Fibroblast of lung (primary cell): ENCODE measurements around the gene IBTK. TPM values are rescaled to one million over a fixed set of nuclear protein-coding genes. Genes with fewer than 3 reads are reported as not detected.

Experiments
- DNase-seq, 2 donors: peaks; one replicate each; pipeline versions ENCODE4 v3.0.0 to v3.0.0-alpha.2; 2010; ENCODE audit warnings: low read depth in 2 of 2
- H2AFZ ChIP-seq: 2 replicates; pipeline ENCODE4 v1.5.1; 2012; ENCODE audit warnings: low read length, control low read depth, inconsistent platforms
- H3K27ac ChIP-seq: 2 replicates; pipeline ENCODE4 v1.5.1; 2011; ENCODE audit warnings: low read length, control low read depth; ENCODE audit not compliant: insufficient read depth
- H3K27me3 ChIP-seq: 2 replicates; pipeline ENCODE4 v1.5.1; 2011; ENCODE audit warnings: mild to moderate bottlenecking, low read length; ENCODE audit not compliant: control insufficient read depth, insufficient read depth
- H3K36me3 ChIP-seq: 2 replicates; pipeline ENCODE4 v1.5.1; 2011; ENCODE audit warnings: low read length; ENCODE audit not compliant: control insufficient read depth, insufficient read depth
- H3K4me1 ChIP-seq: 2 replicates; pipeline ENCODE4 v1.5.1; 2011; ENCODE audit warnings: low read length; ENCODE audit not compliant: control insufficient read depth, insufficient read depth; ENCODE audit errors: extremely low read depth
- H3K4me2 ChIP-seq: 2 replicates; pipeline ENCODE4 v1.5.1; 2011; ENCODE audit warnings: low read length, control low read depth; ENCODE audit not compliant: insufficient read depth; ENCODE audit errors: extremely low read depth
- H3K4me3 ChIP-seq, 4 experiments: fragments of 200-600 bp in 1 of 4; sonication (generic) in 1 of 4; replicated peaks in 1 of 4; 2 replicates each; pipeline ENCODE4 v1.5.1; 2011 to 2016; ENCODE audit warnings: low read length in 4 of 4, low read depth in 3 of 4, mild to moderate bottlenecking in 3 of 4, control low read depth in 2 of 4, inconsistent platforms in 1 of 4, mixed read lengths in 1 of 4; ENCODE audit not compliant: insufficient read depth in 1 of 4; ENCODE audit errors: control extremely low read depth in 1 of 4
- H3K79me2 ChIP-seq: 2 replicates; pipeline ENCODE4 v1.5.1; 2012; ENCODE audit warnings: mild to moderate bottlenecking, low read length, inconsistent platforms; ENCODE audit not compliant: control insufficient read depth, insufficient read depth
- H3K9ac ChIP-seq: 2 replicates; pipeline ENCODE4 v1.5.1; 2011; ENCODE audit warnings: mild to moderate bottlenecking, low read length, control low read depth; ENCODE audit not compliant: insufficient read depth
- H3K9me3 ChIP-seq: 2 replicates; pipeline ENCODE4 v1.5.1; 2012; ENCODE audit warnings: low read depth, low read length; ENCODE audit not compliant: control insufficient read depth, insufficient read depth
- H4K20me1 ChIP-seq: 2 replicates; pipeline ENCODE4 v1.5.1; 2011; ENCODE audit warnings: low read length; ENCODE audit not compliant: control insufficient read depth, insufficient read depth; ENCODE audit errors: extremely low read depth
- EZH2 ChIP-seq: IDR thresholded peaks from 2 replicates; pipeline ENCODE4 v1.5.1; 2012; ENCODE audit warnings: low read length, control low read depth, mild to moderate bottlenecking; ENCODE audit errors: missing control alignments
- polyA plus RNA-seq, 2 donors: library from polyadenylated mRNA; depleted of rRNA in 1 of 2; stranded (reverse) in 1 of 2; unstranded in 1 of 2; fragments of >200 nt; gene quantifications; 2 replicates each; pipeline ENCODE4 v1.2.1, GENCODE V29; 2011 to 2012; ENCODE audit warnings: missing spikeins in 1 of 2
- total RNA-seq: library from RNA; depleted of rRNA; stranded (reverse); fragments of >200 nt; gene quantifications from 2 replicates; pipeline ENCODE4 v1.2.1, GENCODE V29; 2014
- TF ChIP-seq, protein P1 (sequence below), 2 donors: IDR thresholded peaks in 1 of 2; conservative IDR thresholded peaks in 1 of 2; 1 replicate in 1 of 2; 2 replicates in 1 of 2; pipeline ENCODE4 v1.5.1; 2011 to 2012; ENCODE audit warnings: low read length in 2 of 2, control low read depth in 1 of 2, inconsistent platforms in 1 of 2, low read depth in 1 of 2, mild to moderate bottlenecking in 1 of 2

The IBTK gene
- total and polyA plus RNA-seq, 2 donors (not counting 1 experiment from before 2014, with no cell fraction given) = 36.0 to 66.9 TPM

DNA sequence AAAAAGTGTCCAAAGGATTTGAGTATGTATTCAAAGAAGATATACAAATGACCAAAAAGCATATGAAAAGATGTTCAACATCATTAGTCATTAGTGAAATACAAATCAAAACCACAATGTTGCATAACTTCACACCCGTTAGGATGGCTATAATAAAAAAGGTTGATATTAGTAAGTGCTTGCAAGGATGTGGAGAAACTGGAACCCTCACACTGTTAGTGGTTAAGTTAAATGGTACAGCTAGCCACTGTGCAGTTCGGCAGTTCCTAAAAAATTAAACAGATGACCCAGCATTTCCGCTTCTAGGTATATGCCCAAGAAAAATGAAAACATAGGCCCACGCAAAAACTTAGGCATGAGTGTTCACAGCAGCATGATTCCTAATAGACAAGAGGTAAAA lies 38.6 kb downstream of the IBTK start:
- H3K9me3 ChIP-seq = no peaks in the 10 kb centered on the region
- H3K79me2 ChIP-seq = no peaks in the 10 kb centered on the region
- no peak overlapping the region for H3K4me2 ChIP-seq
- peaks cover 2% of the 10 kb centered on the region for H3K36me3 ChIP-seq
- H3K9ac ChIP-seq = no peak overlapping the region
- H2AFZ ChIP-seq = no peak overlapping the region
- no peak overlapping the region for H3K4me3 ChIP-seq
- no peaks in the 10 kb centered on the region for H3K27me3 ChIP-seq
- no peak overlapping the region for H3K27ac ChIP-seq
- H4K20me1 ChIP-seq = no peaks in the 10 kb centered on the region
- peaks cover 3% of the 10 kb centered on the region for H3K4me1 ChIP-seq
- no peak for DNase-seq
- TF ChIP-seq, protein P1, sequence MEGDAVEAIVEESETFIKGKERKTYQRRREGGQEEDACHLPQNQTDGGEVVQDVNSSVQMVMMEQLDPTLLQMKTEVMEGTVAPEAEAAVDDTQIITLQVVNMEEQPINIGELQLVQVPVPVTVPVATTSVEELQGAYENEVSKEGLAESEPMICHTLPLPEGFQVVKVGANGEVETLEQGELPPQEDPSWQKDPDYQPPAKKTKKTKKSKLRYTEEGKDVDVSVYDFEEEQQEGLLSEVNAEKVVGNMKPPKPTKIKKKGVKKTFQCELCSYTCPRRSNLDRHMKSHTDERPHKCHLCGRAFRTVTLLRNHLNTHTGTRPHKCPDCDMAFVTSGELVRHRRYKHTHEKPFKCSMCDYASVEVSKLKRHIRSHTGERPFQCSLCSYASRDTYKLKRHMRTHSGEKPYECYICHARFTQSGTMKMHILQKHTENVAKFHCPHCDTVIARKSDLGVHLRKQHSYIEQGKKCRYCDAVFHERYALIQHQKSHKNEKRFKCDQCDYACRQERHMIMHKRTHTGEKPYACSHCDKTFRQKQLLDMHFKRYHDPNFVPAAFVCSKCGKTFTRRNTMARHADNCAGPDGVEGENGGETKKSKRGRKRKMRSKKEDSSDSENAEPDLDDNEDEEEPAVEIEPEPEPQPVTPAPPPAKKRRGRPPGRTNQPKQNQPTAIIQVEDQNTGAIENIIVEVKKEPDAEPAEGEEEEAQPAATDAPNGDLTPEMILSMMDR (conservative IDR thresholded peaks at IDR 0.05 in 1 of 2, IDR thresholded peaks at IDR 0.05 in 1 of 2; ENCODE audit: low read depth in 1 of 2, low read length in 2 of 2) = no peak
- no peak for TF ChIP-seq EZH2

DNA sequence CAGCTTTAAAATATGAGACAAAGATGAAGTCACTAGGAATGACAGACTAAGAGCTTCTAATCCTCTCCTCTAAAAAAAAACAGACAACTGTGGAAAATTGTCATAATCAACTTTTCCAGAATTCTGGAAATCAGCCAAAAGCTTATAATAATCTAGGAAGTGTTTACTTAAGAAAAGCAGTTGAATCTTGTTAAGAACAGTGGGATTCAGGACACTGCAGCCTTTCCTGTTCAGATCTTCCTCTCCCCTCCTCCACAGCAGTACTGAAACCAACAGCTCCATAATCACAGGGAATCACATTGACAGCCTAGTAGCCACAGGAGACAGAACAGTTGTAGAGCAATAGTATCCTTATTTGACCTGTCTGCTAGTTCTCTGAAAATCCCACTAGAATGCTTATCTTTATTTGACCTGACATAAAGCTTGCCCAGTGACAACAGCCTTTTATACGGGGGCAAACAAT lies 41.6 kb downstream of the IBTK start:
- Histone ChIP-seq H3K27ac (no peak overlapping the region), H3K4me2 (no peak overlapping the region)

DNA sequence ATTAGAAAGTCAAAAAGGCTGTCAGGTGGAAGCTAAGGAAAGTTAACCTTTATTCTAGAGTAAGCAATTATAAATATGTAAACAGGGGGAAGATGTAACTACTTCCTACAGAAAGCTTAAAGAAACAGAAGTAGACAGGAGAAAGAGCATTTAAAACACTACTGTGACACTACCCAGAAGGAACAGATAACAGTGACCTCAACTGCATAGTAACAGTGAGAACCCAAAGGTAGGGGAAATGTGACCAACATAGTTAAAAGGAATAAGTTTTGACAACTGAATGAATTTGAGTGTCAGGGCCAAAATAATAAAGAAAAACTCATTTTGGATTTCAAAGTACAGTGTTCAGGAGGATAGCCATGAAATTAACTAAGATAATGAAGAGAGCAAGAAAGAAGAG lies 43.5 kb downstream of the IBTK start:
- Histone ChIP-seq H3K9me3 (no peaks in the 10 kb centered on the region), H2AFZ (no peak overlapping the region), H3K9ac (no peak overlapping the region), H3K4me2 (no peak overlapping the region), H3K36me3 (peaks cover 9% of the 10 kb centered on the region), H3K4me3 (no peak overlapping the region), H3K27ac (no peak overlapping the region), H4K20me1 (no peaks in the 10 kb centered on the region), H3K79me2 (no peaks in the 10 kb centered on the region), H3K27me3 (no peaks in the 10 kb centered on the region), H3K4me1 (peaks cover 3% of the 10 kb centered on the region)
- TF ChIP-seq, protein P1 (conservative IDR thresholded peaks at IDR 0.05 in 1 of 2, IDR thresholded peaks at IDR 0.05 in 1 of 2; ENCODE audit: low read depth in 1 of 2, low read length in 2 of 2) = no peak
- TF ChIP-seq EZH2 = no peak
- DNase-seq = no peak

More for the DNA sequence above, 41.6 kb downstream of the IBTK start:
- H4K20me1 ChIP-seq = no peaks in the 10 kb centered on the region
- H3K9ac ChIP-seq = no peak overlapping the region
- H3K36me3 ChIP-seq = peaks cover 4% of the 10 kb centered on the region
- no peak overlapping the region for H3K4me3 ChIP-seq
- H2AFZ ChIP-seq = no peak overlapping the region
- H3K79me2 ChIP-seq = no peaks in the 10 kb centered on the region
- peak; percentile 6 to 47 for DNase-seq
- H3K27me3 ChIP-seq = no peaks in the 10 kb centered on the region
- TF ChIP-seq EZH2 = no peak
- TF ChIP-seq, protein P1 (conservative IDR thresholded peaks at IDR 0.05 in 1 of 2, IDR thresholded peaks at IDR 0.05 in 1 of 2; ENCODE audit: low read depth in 1 of 2, low read length in 2 of 2) = no peak
- no peaks in the 10 kb centered on the region for H3K9me3 ChIP-seq
- H3K4me1 ChIP-seq = peaks cover 3% of the 10 kb centered on the region
